Measurements from ENCODE around the gene TNFSF15.
A peak's percentile ranks its signal among the peaks of the same experiment; 100 is the strongest.
"Not testable (repeated sequence)": the region's sequence is repeated elsewhere in the genome, so short reads cannot be mapped to it uniquely, and the experiment has no call there.

GRCh38 chr9:114741521-114741920 lies 64.3 kb downstream of the TNFSF15 start:
- TF ChIP-seq CTCF (IDR thresholded peaks at IDR 0.05; ENCODE audit: low read depth, low read length) = peak; percentile 36
- not testable (repeated sequence) for TF ChIP-seq EZH2phosphoT487 (IDR thresholded peaks at IDR 0.05; ENCODE audit: low read depth)
